MM.1S (cell line): Measurements from ENCODE around the gene CTSZ.

Experiments
- DNase-seq: peaks from one replicate; pipeline ENCODE4 v3.0.0-alpha.2; 2015
- H2AFZ ChIP-seq: fragments of 300-600 bp; sonication (generic); 2 replicates; pipeline ENCODE4 v1.6.0; 2016; ENCODE audit warnings: antibody characterized with exemption, low read length
- H3F3A ChIP-seq: fragments of 300-600 bp; sonication (generic); 2 replicates; pipeline ENCODE4 v1.6.1; 2016; ENCODE audit warnings: mild to moderate bottlenecking, antibody characterized with exemption, low read length, moderate library complexity, mixed read lengths; ENCODE audit not compliant: insufficient read depth
- H3K27ac ChIP-seq: fragments of 300-600 bp; sonication (generic); 2 replicates; pipeline ENCODE4 v1.5.1; 2016; ENCODE audit warnings: mild to moderate bottlenecking, low read length
- H3K27me3 ChIP-seq: fragments of 300-600 bp; sonication (generic); replicated peaks from 2 replicates; pipeline ENCODE4 v1.6.0; 2016; ENCODE audit warnings: low read length; ENCODE audit not compliant: insufficient read depth
- H3K36me3 ChIP-seq: fragments of 300-600 bp; sonication (generic); replicated peaks from 2 replicates; pipeline ENCODE4 v1.6.1; 2016; ENCODE audit warnings: mild to moderate bottlenecking, low read length, mixed read lengths; ENCODE audit not compliant: insufficient read depth
- H3K4me1 ChIP-seq: fragments of 300-600 bp; sonication (generic); 2 replicates; pipeline ENCODE4 v1.6.1; 2016; ENCODE audit warnings: low read length, mixed read lengths
- H3K4me2 ChIP-seq: fragments of 300-600 bp; sonication (generic); 2 replicates; pipeline ENCODE4 v1.6.0; 2016; ENCODE audit warnings: low read depth, low read length
- H3K4me3 ChIP-seq: fragments of 300-600 bp; sonication (generic); 2 replicates; pipeline ENCODE4 v1.5.1; 2016; ENCODE audit warnings: low read length, mixed read lengths
- H3K79me2 ChIP-seq: fragments of 300-600 bp; sonication (generic); 2 replicates; pipeline ENCODE4 v1.6.1; 2016; ENCODE audit warnings: mixed run types, low read length, mixed read lengths
- H3K9ac ChIP-seq: fragments of 300-600 bp; sonication (generic); 2 replicates; pipeline ENCODE4 v1.6.1; 2016; ENCODE audit warnings: low read length, mixed read lengths
- H3K9me2 ChIP-seq: fragments of 300-600 bp; sonication (generic); replicated peaks from 2 replicates; pipeline ENCODE4 v1.6.1; 2016; ENCODE audit warnings: mild to moderate bottlenecking, low read length, mixed read lengths; ENCODE audit not compliant: insufficient read depth
- H3K9me3 ChIP-seq: fragments of 300-600 bp; sonication (generic); replicated peaks from 2 replicates; pipeline ENCODE4 v1.6.1; 2016; ENCODE audit warnings: mild to moderate bottlenecking, low read length, mixed read lengths; ENCODE audit not compliant: insufficient read depth
- H4K20me1 ChIP-seq: fragments of 300-600 bp; sonication (generic); 2 replicates; pipeline ENCODE4 v1.6.1; 2016; ENCODE audit warnings: mild to moderate bottlenecking, low read length, moderate library complexity, mixed read lengths; ENCODE audit not compliant: insufficient read depth
- EZH2 ChIP-seq: fragments of 300-600 bp; sonication (generic); optimal IDR thresholded peaks from 2 replicates; pipeline ENCODE3; 2017; ENCODE audit warnings: low read depth, mild to moderate bottlenecking, antibody characterized with exemption, low read length, mixed read lengths
- EZH2phosphoT487 ChIP-seq: fragments of 300-600 bp; sonication (generic); IDR thresholded peaks from 2 replicates; pipeline ENCODE4 v1.6.1; 2018; ENCODE audit warnings: antibody characterized with exemption, low read length
- TF ChIP-seq, protein P1 (sequence below): fragments of 300-600 bp; sonication (generic); IDR thresholded peaks from 2 replicates; pipeline ENCODE4 v1.5.1; 2016; ENCODE audit warnings: antibody characterized with exemption, low read length, mixed read lengths

The CTSZ gene

DNA sequence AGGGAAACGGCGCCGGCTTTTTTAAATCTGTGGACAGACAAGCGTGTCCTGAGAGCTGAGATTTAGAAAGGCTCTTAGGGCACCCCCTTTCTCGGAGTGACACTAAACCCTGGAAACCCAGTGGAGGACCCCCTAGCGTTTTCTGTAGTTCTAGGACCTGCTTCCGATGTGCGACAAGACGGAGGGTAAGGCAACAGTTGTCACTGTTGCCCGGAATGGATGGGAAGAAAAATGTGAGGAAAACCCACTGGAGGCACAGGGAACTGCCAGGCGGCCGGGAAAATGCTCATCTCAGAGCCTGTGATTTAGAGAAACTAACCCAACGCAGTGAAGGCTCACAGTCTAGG, 25.6 kb upstream of the CTSZ start:
- peaks cover 68% of the 10 kb centered on the region for H3K79me2 ChIP-seq
- peak overlapping the region; percentile 61 for H2AFZ ChIP-seq
- H3F3A ChIP-seq = peaks cover 19% of the 10 kb centered on the region

DNA sequence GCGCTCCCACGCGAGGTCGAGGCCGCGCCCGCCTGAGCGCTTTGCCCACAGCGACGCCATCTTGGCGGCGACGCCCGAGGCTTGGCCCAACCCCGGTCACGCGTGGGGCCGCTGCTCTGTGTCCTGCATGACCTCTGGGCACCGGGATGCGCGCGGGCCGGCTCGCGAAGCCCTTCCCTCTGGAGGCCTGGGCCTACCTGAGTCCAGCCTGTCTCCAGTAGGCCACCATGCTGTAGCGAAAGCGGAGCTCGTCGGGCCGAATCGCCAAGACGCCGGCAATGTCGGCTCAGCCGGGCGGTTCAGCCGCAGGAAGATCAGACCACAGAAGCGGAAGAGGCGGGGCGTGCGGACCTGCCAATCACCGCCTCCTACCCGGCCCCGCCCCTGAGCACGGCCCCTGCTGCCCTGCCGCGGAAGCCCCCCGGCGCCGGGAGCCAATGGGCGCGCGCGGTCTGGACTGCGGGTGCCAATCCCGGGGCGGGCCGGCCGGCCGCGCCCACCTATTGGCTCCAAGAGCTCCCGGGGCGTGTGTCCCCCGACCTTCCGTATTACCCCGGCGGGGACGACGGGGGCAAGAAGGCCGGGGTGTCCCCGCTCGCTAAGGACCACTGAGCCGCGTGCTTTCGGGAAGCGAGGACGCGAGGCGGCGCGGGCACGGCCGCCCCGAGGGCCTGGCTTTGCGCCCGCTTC, 25.1 kb upstream of the CTSZ start, which contains the start of gene ATP5F1E:
Gene ATP5F1E, minus strand, starts transcription at position 313 of the 690 bp plus-strand sequence. Its CDS starts 84 bp downstream, at position 229.
- Histone ChIP-seq H3K9me2 (no peaks in the 10 kb centered on the region), H3K4me3 (peak within 1 kb of the TSS; percentile 98), H3K36me3 (peaks cover 10% of the 10 kb centered on the region), H3F3A (peaks cover 19% of the 10 kb centered on the region), H2AFZ (peak within 1 kb of the TSS; percentile 72), H3K4me2 (peak within 1 kb of the TSS; percentile 98), H3K79me2 (peaks cover 68% of the 10 kb centered on the region), H3K27ac (peak within 1 kb of the TSS; percentile 72; the same call in 1 of the 2 replicates), H3K9me3 (no peaks in the 10 kb centered on the region), H3K27me3 (no peaks in the 10 kb centered on the region), H4K20me1 (peaks cover 13% of the 10 kb centered on the region), H3K4me1 (peaks cover 31% of the 10 kb centered on the region), H3K9ac (peak within 1 kb of the TSS; percentile 93)
- peak; percentile 97 for DNase-seq
- TF ChIP-seq EZH2phosphoT487 (no peak), EZH2 (no peak)
- TF ChIP-seq, protein P1, sequence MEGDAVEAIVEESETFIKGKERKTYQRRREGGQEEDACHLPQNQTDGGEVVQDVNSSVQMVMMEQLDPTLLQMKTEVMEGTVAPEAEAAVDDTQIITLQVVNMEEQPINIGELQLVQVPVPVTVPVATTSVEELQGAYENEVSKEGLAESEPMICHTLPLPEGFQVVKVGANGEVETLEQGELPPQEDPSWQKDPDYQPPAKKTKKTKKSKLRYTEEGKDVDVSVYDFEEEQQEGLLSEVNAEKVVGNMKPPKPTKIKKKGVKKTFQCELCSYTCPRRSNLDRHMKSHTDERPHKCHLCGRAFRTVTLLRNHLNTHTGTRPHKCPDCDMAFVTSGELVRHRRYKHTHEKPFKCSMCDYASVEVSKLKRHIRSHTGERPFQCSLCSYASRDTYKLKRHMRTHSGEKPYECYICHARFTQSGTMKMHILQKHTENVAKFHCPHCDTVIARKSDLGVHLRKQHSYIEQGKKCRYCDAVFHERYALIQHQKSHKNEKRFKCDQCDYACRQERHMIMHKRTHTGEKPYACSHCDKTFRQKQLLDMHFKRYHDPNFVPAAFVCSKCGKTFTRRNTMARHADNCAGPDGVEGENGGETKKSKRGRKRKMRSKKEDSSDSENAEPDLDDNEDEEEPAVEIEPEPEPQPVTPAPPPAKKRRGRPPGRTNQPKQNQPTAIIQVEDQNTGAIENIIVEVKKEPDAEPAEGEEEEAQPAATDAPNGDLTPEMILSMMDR = no peak

More for the DNA sequence above, 25.6 kb upstream of the CTSZ start:
- peak overlapping the region; percentile 63; the same call in 1 of the 2 replicates for H3K27ac ChIP-seq
- no peaks in the 10 kb centered on the region for H3K9me2 ChIP-seq
- H3K4me1 ChIP-seq = peaks cover 31% of the 10 kb centered on the region
- no peaks in the 10 kb centered on the region for H3K9me3 ChIP-seq
- TF ChIP-seq EZH2phosphoT487 (no peak), EZH2 (no peak)
- TF ChIP-seq, protein P1 = no peak; the same call in 1 of the 2 replicates
- H4K20me1 ChIP-seq = peaks cover 8% of the 10 kb centered on the region
- H3K27me3 ChIP-seq = no peaks in the 10 kb centered on the region
- peaks cover 16% of the 10 kb centered on the region for H3K36me3 ChIP-seq
- no peak for DNase-seq
- peak overlapping the region; percentile 98 for H3K4me3 ChIP-seq
- peak overlapping the region; percentile 98 for H3K4me2 ChIP-seq
- H3K9ac ChIP-seq = peak overlapping the region; percentile 72

DNA sequence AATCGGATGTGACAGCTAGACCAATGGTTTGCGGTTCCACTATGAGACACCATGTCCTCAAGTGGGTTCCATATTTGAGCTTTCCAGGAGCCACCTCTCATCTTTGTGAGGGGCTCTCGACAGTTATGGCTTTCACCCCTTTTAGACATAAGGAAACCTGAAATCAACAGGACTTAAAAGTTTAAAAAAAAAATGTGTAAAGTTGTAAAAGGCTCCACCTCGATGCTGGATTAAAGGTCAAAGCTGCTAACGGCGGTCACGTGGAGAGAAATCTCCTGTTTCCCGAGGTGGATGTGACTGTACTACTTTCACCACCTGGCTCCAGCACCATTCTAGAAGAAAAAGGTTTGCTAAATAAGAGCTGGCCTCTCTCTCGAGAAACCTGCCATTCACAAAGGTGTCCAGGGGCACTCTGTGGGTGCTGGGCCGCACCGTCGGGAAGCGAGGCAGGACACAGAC, 24.5 kb upstream of the CTSZ start:
- peak; percentile 59 for DNase-seq
- Histone ChIP-seq H3K9me3 (no peaks in the 10 kb centered on the region), H3K4me2 (peak overlapping the region; percentile 69), H3K79me2 (peaks cover 68% of the 10 kb centered on the region), H3K27ac (peak overlapping the region; percentile 72; the same call in 1 of the 2 replicates), H3K9ac (peak overlapping the region; percentile 93), H3F3A (peaks cover 19% of the 10 kb centered on the region), H3K4me3 (peak overlapping the region; percentile 98), H3K36me3 (peaks cover 6% of the 10 kb centered on the region), H3K27me3 (no peaks in the 10 kb centered on the region), H3K9me2 (no peaks in the 10 kb centered on the region), H3K4me1 (peaks cover 31% of the 10 kb centered on the region), H4K20me1 (peaks cover 15% of the 10 kb centered on the region), H2AFZ (peak overlapping the region; percentile 72)
- TF ChIP-seq, protein P1 = no peak
- TF ChIP-seq EZH2 = no peak
- no peak for TF ChIP-seq EZH2phosphoT487
